ENCODE results near the gene USP47. TPM values are rescaled to one million over a fixed set of nuclear protein-coding genes. Genes with fewer than 3 reads are reported as not detected.

Gene USP47, protein sequence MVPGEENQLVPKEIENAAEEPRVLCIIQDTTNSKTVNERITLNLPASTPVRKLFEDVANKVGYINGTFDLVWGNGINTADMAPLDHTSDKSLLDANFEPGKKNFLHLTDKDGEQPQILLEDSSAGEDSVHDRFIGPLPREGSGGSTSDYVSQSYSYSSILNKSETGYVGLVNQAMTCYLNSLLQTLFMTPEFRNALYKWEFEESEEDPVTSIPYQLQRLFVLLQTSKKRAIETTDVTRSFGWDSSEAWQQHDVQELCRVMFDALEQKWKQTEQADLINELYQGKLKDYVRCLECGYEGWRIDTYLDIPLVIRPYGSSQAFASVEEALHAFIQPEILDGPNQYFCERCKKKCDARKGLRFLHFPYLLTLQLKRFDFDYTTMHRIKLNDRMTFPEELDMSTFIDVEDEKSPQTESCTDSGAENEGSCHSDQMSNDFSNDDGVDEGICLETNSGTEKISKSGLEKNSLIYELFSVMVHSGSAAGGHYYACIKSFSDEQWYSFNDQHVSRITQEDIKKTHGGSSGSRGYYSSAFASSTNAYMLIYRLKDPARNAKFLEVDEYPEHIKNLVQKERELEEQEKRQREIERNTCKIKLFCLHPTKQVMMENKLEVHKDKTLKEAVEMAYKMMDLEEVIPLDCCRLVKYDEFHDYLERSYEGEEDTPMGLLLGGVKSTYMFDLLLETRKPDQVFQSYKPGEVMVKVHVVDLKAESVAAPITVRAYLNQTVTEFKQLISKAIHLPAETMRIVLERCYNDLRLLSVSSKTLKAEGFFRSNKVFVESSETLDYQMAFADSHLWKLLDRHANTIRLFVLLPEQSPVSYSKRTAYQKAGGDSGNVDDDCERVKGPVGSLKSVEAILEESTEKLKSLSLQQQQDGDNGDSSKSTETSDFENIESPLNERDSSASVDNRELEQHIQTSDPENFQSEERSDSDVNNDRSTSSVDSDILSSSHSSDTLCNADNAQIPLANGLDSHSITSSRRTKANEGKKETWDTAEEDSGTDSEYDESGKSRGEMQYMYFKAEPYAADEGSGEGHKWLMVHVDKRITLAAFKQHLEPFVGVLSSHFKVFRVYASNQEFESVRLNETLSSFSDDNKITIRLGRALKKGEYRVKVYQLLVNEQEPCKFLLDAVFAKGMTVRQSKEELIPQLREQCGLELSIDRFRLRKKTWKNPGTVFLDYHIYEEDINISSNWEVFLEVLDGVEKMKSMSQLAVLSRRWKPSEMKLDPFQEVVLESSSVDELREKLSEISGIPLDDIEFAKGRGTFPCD (N-terminal part only)
- polyA plus RNA-seq (2012; ENCODE audit: insufficient read depth, insufficient read length): 28.3 TPM

GRCh38 chr11:11841723-11842420 lies at the start of gene USP47:
Gene USP47, plus strand, starts transcription at chr11:11841972. Its CDS starts 214 bp downstream, at chr11:11842186.
- DNase-seq (ENCODE audit: low read depth, low spot score): peak; percentile 66
- peak within 1 kb of the TSS; percentile 68 for H3K4me3 ChIP-seq (ENCODE audit: low read length)

DNA sequence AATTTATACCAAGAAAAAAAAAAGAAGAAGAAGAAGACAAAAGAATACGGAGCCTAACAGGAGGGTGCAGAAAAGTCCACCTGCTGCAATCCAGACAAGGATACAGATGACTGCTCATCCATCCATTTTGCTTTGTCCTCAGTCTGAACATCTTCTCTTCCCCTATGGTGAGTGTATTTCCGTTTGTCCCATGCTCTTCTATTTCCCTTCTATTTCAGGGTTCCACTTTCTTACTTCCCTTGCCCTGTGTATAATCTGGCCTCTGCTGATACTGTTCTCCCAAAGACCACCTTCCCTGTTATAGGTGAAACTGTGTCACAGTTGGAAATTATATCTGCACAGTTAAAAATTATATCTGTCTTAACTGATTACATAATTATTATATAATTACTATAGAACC lies 48.7 kb upstream of the USP47 start:
- H3K4me3 ChIP-seq (ENCODE audit: low read length): no peak overlapping the region
- DNase-seq (ENCODE audit: low read depth, low spot score): no peak

- H3K4me3 ChIP-seq (ENCODE audit: low read length): no peak overlapping the region
- DNase-seq (ENCODE audit: low read depth, low spot score): peak; percentile 32
Measured at GRCh38 chr11:11798586-11799438, 43.0 kb upstream of the USP47 start.

DNA sequence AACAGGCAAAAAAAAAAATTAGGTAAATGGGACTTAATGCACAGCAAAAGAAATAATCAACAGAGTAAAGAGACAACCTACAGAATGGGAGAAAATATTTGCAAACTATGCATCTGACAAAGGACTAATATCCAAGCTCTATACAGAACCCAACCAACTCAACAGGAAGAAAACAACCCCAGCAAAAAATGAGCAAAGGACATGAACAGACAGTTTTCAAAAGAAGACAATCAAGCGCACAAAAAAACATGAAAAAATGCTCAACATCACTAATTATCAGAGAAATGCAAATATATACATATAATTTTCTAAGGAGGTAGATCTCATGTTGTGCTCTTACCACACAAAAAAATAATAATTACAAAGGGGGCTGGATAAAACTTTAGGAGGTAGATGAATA lies 36.5 kb upstream of the USP47 start:
- no peak overlapping the region for H3K4me3 ChIP-seq (ENCODE audit: low read length)
- DNase-seq (ENCODE audit: low read depth, low spot score): no peak

GRCh38 chr11:11806074-11806473 lies 35.7 kb upstream of the USP47 start:
- no peak overlapping the region for H3K4me3 ChIP-seq (ENCODE audit: low read length)
- DNase-seq (ENCODE audit: low read depth, low spot score): no peak

GRCh38 chr11:11806586-11806985 lies 35.2 kb upstream of the USP47 start:
- no peak overlapping the region for H3K4me3 ChIP-seq (ENCODE audit: low read length)
- no peak for DNase-seq (ENCODE audit: low read depth, low spot score)

- no peak overlapping the region for H3K4me3 ChIP-seq (ENCODE audit: low read length)
- no peak for DNase-seq (ENCODE audit: low read depth, low spot score)
Measured at GRCh38 chr11:11807811-11808782, 33.7 kb upstream of the USP47 start.

DNA sequence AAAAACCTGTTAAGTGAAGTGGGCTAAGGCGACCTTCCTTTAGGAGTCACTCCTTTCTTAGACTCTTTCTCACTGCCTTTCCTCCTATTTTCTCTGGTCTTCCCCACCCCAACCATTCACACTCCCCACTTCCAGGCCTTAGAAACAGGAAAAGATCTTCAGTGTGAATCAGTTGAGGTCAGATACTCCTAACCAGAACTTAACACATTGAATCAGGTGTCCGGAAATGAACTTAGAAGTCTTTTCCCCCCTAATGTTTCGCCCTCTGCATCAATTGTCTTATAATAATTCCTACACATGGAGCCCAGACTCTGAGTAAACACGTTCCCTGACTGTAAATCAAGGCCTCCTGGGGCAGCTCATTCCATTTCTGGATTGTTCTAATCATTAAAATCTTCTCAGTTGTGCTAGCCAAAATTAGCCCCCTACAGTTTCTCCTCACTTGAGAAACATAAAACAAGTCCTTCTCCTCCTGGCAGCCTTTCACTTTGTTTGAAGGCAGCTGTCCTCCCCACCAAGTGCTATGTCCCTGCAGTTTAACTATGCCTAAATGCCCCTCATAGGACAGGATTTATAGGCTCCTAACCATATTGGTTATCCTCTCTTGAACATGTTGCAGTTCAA lies 32.7 kb upstream of the USP47 start:
- no peak for DNase-seq (ENCODE audit: low read depth, low spot score)
- no peak overlapping the region for H3K4me3 ChIP-seq (ENCODE audit: low read length)

DNA sequence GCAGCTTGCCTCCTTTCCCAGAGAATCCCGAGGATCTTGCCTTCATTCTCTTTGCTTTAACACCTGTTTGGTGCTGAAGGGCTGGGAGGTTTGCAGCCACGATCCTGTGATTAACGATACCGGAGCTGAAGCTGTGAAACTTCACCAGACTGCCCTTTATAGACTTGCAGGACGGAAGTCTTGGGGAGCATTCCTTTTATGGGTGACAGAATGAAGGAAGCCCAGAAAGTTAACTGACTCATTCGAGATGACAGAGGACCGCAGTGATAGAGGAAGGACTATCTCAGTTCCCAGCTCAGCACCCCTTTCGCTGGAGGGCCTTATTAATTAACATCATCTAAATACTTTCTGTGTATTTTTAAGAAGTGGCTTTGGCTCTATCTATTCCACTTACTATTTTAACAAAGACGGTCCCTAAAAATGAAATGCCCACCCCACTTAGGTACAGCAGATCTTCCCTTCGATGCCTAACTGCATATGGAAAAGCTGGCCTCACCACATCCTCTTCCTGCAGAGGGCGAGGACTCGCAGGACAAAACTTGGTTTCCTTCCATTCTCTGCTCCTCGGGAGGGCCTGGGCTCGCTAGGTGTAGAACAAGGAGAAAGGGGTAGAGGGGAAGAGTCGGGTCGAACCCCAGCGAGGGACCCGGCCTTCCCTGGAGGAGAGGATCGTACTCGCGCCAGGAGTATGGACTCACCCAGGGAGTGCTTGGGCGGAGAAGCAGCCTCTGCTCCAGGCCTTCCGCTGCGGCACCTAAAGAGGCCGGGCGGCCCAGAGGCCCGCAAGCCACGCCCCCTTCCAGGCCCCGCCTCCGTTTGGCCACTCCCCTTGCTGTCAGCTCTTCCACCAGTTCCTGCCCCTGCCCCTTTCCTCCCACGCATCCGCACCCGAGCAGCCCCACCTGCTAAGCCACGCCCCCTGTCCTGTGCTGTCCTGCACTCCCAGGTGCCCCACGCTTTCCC lies 30.7 kb upstream of the USP47 start:
- no peak for DNase-seq (ENCODE audit: low read depth, low spot score)
- H3K4me3 ChIP-seq (ENCODE audit: low read length): no peak overlapping the region

DNA sequence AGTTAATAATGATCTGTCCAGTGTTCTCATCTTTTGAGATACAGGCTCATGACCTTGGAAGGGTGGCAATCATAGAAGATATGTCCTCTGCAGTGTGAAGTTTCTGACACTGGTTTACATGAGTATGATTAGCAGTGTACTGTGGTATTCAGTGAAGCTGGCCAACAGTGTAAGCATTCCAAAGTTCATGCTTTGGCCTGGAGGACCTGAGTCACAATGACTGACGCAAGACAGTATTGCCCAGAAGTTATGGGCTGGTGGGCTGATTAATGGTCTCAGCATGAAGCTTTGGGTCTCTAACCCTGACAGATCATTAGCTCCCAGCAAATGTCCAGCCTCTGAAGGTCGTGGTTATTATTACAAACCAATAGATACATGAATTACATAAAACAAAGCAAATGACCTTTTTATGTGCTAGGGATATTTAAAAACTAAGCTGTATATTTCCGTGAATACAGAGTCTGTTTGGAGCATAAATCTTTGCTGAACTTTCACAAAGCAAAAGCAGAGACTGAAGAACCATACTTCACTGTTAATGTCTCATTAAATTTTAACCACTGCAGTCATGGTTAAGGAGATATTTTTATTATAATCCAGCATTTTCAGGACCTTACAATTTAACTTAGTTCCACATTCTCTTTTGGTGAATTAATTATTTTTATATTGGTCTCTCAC lies 28.3 kb upstream of the USP47 start:
- no peak for DNase-seq (ENCODE audit: low read depth, low spot score)
- no peak overlapping the region for H3K4me3 ChIP-seq (ENCODE audit: low read length)

DNA sequence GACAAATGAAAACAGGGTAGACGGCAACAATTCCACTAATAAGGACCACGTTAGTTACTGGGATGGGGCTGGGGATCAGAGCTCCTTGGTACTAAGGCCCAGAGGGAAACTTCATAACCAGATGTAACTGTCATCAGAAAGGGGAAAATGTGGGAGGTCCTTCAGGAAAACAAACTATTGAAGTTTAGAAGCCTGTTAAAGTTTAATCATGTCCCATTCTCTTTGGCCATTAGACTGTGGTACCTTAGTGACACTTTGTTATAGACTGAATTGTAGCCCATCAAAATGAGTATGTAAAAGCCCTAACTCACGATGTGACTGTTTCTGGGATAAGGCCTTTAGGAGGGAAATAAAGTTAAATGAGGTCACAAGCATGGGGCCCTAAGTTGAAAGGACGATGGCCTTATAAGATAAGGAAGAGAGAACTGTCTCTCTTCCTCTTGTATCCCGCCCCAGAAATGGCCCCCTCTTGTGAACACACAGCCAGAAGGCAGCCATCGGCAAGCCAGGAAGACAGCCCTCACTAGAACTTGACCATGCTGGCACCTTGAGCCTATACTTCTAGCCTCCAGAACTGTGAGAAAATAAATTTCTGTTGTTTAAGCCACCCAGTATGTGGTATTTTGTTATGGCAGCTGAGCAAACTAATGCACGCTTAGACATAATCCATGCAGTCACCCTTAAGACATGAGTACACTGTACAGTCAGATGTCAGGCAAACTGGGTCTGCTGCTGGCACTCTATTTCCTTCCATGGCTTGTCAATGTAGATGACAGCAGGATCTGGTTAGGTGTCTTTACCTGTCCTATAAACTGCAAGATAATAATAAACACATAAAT lies 26.9 kb upstream of the USP47 start:
- DNase-seq (ENCODE audit: low read depth, low spot score): no peak

GRCh38 chr11:11816511-11817314 lies 25.1 kb upstream of the USP47 start:
- DNase-seq (ENCODE audit: low read depth, low spot score): no peak
- no peak overlapping the region for H3K4me3 ChIP-seq (ENCODE audit: low read length)

More for the DNA sequence above, 26.9 kb upstream of the USP47 start:
- H3K4me3 ChIP-seq (ENCODE audit: low read length): no peak overlapping the region

- H3K4me3 ChIP-seq (ENCODE audit: low read length): no peak overlapping the region
- no peak for DNase-seq (ENCODE audit: low read depth, low spot score)
Measured at GRCh38 chr11:11817957-11818356, 23.8 kb upstream of the USP47 start.
